Activated CD4-positive, alpha-beta T cell treated with anti-CD3 and anti-CD28 coated beads for 48 hours (primary cell): ENCODE results near the gene EXOSC9.
"Not testable (repeated sequence)": the region's sequence is repeated elsewhere in the genome, so short reads cannot be mapped to it uniquely, and the experiment has no call there.

Experiments
- DNase-seq: peaks from one replicate; pipeline ENCODE4 v3.0.0-alpha.2; 2020

EXOSC9 gene, protein sequence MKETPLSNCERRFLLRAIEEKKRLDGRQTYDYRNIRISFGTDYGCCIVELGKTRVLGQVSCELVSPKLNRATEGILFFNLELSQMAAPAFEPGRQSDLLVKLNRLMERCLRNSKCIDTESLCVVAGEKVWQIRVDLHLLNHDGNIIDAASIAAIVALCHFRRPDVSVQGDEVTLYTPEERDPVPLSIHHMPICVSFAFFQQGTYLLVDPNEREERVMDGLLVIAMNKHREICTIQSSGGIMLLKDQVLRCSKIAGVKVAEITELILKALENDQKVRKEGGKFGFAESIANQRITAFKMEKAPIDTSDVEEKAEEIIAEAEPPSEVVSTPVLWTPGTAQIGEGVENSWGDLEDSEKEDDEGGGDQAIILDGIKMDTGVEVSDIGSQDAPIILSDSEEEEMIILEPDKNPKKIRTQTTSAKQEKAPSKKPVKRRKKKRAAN

DNA sequence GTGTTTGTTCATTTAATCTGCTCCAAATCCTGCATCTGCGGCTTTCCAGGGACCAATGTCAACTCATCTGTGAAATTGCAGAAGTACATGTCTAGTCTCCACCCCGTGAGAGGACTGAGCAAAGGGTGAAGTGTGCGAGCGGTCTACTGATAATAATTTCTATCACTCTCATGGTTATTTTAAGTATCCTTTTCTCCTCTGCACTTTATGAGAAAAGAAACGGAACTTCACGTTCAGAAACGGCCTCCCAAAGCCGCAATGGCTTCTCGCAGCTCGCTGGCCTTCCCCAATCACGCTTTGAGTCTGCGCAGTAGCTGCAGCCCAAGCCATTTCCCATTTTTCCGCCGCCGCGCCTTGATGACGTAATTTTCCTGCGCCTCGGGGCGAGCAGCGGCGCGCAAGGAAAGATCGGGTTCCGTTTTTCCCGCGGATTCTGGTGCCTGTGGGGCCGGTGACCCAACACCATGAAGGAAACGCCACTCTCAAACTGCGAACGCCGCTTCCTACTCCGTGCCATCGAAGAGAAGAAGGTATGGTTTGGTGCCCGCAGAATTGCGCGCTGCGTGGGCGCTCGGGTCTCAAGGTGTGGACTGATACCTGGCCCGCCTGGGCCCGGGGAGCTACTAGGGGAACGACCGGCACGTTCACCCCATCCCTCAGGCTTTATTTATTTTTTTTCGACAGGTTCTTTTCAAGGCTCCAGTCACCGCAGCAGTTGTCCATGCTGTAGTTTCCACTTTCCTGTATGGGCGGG is at the start of gene EXOSC9:
Gene EXOSC9, plus strand, starts transcription at position 363 of the 754 bp plus-strand sequence. Its CDS starts 102 bp downstream, at position 465.
- peak; percentile 95 for DNase-seq

DNA sequence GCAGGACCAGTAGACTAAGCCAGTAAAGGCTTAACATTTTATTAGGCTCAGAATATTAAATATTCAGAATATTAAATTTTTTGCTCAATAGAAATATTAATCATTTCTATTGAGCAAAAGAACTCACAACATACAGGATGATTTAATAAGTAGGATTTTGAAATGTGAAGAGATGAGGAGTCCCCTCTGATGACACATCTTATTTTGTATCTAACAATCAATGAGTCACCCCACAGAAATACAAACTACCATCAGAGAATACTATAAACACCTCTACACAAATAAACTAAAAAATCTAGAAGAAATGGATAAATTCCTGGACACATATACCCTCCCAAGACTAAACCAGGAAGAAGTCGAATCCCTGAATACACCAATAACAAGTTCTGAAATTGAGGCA is 49.0 kb upstream of the EXOSC9 start:
- DNase-seq: not testable (repeated sequence)

DNA sequence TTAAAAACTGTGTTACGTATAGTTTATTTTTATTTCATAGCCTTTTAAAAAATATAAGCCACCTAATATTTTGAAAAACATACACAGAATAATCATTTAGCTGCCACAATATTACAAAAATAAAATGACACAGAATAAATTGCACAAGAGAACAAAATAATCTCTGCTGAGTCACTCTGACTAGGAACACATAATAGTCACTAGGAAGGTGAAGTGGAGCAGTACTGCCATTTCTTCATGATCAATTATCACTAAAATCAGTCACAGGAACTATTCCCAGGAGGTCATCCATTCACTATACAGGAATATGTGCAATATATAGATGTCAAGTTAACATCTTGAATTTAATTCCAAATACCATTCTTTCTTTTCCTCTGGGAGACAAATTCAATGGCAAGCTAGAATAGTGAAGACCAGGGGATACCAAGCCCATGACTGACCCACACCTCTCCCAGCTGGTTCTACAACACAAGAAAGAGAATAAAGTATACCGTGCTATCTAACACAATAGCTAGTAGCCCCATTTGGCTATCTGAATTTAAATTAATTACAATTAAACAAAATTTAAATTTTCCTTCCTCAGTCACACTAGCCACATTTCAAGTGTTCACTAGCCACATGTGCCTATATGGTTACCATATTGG is 42.1 kb upstream of the EXOSC9 start:
- no peak for DNase-seq

DNA sequence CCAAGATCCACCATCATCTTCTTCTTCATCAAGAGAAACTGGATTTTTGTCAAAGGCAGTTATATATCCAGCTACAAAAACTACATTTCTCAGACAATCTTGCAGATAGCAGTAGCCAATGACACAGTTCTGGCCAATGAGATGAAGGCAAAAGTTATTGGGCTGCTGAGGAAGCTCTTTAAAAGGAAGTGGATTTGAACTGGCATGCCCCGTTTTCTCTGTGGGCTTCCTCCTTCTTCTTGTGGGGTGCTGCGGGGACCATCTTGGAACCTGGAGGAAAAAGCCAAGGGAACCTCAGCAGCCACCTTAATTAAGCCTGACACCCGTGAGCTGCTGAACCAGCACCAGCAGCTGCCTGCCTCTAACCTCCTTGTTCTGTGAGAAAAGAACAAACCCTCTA is 40.9 kb upstream of the EXOSC9 start:
- no peak for DNase-seq

DNA sequence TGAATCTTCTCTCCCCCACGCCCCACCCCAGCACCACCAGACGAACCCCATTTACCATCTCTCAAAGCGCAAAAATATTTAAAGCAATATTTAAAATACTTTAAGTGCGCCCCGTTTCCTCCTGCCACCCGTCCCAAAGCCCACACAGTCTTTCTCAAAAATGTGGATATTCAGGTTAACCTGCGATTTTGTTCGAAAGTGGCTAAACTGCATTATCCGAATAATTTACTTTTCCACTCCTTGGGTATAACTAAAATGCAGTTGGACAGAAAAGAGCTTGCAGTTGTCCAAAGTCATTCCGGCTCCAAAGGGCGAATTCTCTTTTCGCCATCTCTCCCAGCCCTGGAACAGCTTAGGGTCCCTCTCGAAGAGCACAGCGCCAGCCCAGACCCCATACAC is 36.8 kb upstream of the EXOSC9 start:
- no peak for DNase-seq

DNA sequence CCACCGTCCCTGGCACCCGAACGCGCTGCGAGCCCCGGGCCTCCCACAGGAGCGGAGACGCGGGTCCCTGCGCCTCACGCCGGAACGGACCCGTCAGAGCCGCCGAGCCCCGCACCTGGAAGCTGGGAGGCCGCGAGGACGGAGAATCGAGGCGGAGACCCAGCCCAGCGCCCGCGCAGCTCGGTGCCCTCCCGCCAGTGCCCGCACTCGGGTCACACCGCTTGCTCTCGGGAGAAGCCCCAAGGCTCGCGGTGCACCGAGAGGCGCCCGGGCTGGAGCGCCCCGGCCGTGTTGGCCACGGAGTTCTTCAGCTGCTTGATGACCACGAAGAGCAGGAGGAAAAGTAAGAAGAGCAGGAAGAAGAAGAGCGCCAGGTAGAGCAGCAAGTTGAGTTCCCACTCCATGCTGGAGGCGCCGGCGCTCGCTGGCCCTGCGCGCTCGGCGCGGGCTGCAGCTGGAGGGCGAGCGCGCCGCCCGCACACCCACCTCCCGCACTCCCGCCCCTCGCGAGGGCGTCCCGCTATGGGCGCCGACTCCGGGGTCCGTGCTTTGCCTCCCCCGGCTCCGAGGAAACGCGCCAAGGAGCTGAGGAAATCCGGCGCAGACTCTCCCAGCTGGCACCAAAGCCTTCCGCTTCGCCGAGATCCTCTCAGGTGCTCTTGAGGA is 36.3 kb upstream of the EXOSC9 start, which contains the start of gene SMIM43:
Gene SMIM43, minus strand, starts transcription at position 463 of the 666 bp plus-strand sequence. Its CDS starts 59 bp downstream, at position 404.
- peak; percentile 5 for DNase-seq

DNA sequence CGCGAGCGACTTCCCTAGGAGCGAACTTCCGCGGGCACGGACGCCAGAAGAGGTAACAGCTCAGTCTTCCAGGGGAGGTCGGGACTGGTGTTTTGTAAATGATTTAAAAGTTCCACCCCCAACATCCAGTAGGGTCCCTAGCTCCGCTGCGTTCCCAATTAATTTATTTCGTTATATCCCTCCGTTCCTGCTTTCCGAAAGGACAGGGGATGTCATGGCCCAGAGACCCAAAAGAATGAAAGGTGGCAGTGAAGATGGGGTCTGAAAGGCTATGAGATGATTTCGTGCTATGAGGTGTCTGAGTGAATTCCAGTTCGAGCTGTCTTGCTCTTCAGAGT is 35.8 kb upstream of the EXOSC9 start:
- no peak for DNase-seq

DNA sequence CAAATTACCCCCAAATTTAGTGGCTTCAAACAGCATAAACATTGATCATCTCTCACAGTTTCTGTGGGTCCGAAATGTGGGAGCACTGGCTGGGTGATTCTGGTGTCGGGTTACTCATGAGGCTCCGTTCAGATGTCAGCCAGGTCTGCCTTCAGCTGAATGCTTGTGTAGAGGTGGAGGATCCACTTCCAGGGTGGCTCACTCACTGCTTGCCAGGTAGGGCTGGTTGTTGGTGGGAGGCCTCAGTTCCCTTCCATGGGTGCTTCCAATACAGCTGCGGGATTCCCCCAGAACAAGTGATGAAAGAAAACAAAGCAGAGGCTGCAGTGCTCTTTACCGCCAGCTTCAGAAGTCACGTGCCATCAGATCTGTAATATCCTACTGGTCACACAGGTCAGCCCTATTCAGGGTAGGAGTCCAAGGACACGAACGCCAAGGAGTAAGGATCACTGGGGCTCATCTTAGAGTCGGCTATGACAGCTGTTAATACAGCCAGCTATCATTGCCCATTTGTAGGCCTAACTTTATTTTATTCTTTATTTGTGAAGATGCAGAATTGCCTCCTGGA is 35.1 kb upstream of the EXOSC9 start:
- no peak for DNase-seq

DNA sequence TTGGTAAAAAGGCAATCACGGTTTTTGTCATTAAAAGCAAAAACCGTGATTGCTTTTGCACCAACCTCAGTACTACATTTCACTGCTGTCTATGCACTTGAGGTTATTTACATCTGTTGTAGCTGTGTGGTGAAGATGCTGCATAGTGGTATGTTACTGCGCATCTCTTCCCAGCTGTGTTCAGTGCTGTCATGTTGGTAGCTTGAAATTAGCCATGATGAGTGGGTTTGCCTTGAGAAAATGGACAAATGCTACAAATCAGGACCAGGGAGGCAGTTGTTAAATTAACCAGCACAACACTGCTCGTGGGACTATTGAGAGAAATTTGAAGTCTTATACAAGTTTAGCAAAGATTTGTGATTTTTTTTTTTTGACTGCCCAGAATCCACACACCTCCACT is 34.0 kb upstream of the EXOSC9 start:
- no peak for DNase-seq

DNA sequence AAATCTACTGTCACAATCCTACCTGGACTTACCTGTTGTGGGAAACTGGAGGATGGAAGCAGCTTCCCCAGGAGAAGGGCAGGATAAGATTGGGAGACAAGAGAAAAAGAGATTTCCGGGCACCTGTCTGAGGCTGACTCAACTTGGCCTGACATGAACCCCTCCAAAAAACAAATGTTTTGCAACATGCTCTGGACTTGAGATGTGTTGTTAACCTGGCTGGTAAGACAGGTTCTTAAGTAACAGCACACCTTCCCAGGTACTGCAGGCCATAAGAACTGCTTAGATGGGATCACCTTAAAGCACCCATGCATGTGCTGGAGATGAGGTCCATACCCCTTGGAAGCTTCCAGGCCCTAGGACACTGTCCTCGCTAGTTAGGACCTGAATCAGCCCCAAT is 31.8 kb upstream of the EXOSC9 start:
- DNase-seq: no peak

DNA sequence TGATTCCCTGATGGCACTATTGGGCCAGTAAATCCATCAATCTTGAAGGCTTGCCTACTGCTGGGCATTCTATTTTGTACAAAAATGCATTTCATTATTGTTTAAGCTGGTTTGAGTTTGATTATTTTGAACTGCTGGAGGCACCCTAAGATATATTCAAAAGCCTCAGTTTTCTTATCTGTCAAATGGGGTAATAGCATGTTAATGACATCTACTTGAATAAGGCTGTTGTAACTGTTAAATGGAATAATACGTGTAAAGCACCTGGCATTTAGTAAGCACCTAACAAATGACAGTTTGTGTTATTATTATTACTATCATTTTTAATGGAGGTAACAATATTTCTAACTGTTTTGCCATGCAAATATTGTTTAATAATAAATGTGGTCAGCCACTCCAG is 29.3 kb upstream of the EXOSC9 start:
- no peak for DNase-seq

DNA sequence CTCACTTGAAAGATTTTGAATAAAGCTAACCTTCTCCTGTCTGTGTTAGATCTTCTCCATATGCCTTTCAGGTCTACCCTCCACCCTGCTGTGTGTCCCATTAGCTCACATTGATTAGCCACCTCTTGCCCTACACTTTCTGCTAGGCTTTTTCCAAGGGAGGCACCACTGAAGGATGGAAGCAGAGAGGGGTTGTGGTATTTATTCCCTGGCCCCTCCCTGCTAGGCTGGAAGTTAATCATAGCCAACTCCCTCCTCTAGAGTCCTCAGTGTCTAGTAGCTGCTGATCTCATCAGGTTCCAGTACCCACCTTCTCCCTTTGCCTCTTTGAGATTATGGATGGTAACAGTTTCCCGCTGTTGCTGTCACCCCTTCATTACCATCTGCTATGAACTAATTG is 27.2 kb upstream of the EXOSC9 start:
- no peak for DNase-seq

DNA sequence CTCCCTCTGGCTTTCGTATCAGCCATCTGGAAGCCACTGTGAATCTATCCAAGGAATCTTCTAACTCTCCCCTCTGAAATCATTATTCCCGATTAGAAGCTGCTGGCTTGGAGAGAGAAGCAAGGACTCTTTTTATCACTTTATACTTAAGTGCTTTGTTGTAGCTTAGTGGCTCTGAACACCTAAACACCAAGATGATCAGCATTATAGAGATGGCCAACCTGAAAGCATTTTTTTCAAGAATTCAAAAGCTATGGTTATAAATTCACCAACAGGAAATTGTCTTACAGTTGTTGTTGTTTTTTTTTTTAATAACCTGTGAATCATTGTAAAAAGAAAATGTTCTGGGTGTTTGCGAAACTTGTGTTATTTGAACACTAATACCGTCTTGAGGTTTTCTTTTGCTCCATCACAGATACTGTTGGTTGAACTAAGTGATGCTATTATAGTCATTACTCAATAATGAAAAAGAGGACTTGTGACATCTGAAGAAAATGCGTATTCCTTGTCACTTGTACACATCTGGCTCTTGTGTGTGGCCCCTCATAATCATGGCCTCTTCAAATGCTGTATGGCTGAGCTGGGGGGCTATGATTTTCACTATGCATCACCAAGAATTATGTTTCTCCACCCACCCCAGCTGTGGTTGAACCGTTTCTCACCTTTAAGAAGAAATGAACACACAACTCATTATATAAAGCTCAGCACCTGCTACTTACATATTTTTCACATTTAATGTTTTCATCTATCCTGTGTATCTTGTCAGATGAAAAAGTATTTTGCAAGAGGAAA is 24.3 kb upstream of the EXOSC9 start:
- DNase-seq: no peak

DNA sequence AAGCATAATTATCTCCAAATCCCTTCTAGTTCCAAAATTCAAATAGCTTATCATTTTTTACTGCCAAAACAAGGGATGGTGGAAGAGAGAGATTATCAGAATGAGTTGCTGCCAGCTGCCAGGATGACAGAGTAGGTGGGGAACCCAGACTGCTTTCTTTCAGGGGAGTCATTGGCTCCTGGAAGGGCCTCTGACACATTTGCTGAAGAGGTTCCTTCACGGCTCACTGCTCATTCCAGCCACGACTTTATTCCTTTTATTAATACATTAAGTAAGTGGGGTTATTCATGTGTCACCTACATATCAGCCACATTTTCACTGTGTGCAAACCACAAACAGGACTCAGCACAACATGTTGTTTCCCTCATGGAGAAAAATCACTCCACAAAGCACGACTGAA is 23.5 kb upstream of the EXOSC9 start:
- DNase-seq: no peak

DNA sequence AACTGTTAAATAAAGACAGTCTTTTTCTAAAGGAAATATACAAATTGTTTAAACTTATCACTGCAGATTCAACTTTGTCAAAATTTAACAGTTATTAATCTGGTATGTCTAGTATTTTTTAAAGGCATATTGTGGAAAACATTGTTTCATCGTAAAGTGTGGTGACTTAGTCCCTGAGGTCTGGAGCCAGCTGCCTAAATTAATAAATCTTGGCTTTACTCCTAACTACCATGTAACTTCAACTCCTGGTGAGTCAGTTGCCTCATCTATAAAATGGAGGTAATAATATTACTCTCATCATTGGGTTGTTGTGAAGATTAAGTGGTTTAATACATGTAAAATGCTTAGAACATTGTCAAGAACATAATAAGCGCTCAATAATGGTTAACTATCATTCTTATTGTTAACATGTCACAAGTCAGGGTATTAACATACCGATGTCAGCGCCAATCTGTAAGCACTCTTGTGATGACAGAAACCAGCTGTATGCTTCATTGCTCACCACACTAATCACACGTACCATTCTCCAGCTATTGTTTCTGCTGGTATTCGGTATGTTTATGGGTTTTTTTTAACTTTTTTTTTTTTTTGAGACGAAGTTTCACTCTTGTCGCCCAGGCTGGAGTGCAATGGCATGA is 22.0 kb upstream of the EXOSC9 start:
- no peak for DNase-seq

DNA sequence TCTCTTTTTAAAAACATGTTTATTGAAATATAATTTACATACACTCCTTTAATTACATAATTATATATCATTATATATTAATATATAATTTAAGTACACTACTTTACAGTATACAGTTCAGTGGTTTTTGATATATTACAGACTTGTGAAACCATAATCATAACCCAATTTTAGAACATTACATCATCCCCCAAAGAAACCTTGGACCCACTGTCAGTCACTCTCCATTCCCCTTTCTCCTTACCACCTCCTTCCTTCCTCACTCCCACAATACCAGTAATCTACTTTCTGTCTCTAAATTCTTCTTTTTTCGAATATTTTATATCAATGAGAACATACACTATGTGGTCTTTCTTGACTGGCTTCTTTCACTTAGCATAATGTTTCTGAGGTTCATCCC is 17.9 kb upstream of the EXOSC9 start:
- DNase-seq: no peak

DNA sequence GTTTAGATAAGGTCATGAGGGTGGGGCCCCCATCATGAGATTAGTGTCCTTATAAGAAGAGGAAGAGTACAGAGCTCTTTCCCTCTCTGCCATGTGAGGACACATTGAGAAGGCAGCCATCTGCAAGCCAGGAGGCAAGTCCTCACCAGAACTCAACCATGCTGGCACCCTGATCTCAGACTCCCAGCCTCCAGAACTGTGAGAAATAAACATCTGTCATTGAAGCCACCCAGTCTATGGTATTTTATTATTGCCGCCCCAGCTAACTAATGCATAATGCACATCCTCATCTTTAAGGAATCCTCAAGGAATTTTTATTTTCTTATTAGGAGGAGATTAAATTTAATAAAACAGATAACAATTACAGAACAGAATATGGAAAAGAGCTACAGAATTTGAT is 16.7 kb upstream of the EXOSC9 start:
- no peak for DNase-seq

DNA sequence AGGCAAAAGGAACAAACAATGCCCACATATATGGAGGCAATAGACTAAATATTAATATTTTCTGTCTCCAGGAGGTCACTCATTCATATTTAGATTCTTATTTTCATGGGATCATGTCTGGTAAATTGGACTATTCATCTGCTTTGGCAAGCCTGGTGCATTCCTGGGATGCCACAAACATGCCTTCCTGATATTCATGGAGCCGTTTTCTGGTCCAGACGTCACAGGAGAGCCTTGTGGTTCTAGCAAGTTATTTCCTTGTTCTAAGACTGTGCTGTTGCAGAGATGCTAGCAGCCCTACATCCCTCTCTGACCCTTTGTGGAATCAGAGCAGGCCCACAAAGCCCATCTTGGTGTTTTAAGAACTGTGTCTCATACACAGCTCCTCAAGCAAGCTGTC is 16.1 kb upstream of the EXOSC9 start:
- DNase-seq: no peak

DNA sequence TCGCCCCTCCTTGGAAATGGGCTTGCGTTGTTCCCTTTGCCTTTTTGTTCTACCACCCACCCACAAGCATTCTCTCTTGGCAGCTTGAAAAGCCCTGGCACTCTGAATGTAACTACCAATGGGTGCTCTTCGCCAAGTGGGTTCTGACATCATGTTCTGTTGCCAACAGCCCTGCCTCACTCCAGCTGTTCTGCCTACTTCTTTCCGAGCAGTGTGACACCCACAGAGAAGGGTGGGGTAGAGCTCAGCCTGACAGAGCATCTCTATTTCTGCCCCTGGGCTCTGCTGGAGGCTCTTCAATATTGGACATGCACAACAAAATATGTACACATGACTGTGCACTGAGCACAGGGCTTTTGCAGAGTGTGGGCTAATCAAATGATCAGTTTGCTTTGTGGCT is 15.6 kb upstream of the EXOSC9 start:
- no peak for DNase-seq

DNA sequence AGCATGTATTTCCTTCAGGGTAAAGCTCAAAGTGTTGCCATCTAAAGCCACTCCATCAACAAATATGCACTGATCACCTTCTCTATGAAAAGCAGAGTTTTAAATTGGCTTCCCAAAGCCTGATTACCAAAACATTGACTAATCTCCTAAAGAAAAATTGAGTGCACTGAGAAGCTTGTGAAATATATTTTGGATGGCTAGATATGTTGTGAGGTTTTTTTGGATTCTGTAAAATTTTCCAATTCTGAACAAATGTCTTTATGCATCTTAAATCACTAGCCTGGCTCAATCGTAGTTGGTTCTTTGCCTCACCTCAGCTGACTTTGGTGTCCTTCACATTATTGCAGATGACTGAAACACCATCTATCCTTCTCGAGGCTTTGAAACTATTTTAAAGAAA is 14.9 kb upstream of the EXOSC9 start:
- DNase-seq: no peak

DNA sequence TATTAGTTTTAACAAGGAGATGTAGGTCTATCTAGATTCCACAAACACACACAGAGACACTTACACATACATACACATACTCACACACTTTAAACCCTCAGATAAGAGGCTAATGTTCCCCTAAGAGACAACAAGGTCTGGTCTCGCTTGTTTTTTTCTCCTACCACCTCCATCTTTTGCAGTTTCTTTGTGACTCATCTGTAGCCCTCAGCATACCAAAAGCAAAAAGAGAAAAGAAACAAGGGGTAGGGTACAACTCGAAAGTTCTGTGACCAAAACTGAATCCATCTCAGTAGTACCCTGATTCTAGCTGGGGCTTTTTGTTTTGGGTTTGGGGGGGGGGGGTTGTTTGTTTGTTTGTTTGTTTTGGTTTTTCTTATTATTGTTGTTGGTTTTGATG is 12.2 kb upstream of the EXOSC9 start:
- no peak for DNase-seq

DNA sequence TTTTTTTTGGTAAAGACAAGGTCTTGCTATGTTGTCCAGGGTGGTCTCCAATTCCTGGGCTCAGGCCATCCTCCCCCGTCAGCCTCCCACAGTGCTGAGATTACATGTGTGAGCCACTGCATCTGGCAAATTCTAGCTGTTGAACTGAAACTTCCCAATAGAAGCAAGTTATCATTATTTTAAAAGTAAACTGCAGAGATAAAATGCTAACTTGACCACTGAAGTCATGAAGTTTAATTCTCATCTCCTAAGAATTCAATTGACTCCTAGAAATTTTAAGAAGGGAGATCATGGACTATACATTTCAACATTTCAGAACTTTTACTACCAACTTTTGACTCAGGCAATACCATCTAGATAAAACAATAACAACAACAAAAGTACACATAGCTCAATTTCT is 11.7 kb upstream of the EXOSC9 start:
- DNase-seq: no peak
